NCI-H82 treated with DMSO at 0.1 percent for 48 hours (cell line): ENCODE results near the gene TRIM17.

ENCODE experiments used
- DNase-seq: peaks from one replicate; lab custom pipeline; 2025; ENCODE audit not compliant: unreplicated experiment; lab: John Stamatoyannopoulos, UW

Gene TRIM17

DNA sequence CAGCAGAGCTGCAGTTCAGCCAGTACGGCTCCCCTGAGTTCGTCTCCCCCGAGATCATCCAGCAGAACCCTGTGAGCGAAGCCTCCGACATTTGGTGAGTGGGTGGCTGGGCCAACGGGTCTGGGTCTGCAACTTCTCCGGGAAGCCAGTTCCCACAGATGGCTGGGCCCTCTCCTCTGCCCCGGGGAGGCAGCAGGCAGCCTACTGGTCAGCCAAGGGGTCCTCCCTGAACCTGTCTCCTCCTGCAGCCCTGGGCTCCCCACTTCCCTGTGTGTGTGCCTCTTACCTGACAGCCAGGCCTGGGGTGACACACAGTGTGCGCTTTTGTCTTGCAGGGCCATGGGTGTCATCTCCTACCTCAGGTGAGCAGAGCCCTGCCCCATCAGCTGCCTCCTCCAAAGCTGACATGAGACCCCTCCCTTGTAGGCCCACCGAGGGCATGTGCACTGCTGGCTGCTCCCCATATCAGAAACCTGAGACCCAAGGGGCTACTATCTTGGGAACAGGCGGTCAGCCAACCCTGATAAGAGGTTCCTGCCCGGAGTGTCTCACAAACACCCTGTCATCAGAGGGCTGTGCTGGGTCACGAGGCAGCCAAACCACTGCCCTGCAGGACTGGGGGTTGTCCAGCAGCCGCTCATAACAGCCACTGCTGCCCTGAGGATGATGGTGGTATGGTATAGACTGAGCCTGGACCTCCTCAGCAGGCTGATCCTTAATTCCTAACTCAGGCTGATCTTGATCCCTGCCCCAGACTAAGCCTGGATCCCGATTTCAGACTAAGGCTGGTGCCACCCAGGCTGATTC, 47.7 kb downstream of the TRIM17 start:
- no peak for DNase-seq

DNA sequence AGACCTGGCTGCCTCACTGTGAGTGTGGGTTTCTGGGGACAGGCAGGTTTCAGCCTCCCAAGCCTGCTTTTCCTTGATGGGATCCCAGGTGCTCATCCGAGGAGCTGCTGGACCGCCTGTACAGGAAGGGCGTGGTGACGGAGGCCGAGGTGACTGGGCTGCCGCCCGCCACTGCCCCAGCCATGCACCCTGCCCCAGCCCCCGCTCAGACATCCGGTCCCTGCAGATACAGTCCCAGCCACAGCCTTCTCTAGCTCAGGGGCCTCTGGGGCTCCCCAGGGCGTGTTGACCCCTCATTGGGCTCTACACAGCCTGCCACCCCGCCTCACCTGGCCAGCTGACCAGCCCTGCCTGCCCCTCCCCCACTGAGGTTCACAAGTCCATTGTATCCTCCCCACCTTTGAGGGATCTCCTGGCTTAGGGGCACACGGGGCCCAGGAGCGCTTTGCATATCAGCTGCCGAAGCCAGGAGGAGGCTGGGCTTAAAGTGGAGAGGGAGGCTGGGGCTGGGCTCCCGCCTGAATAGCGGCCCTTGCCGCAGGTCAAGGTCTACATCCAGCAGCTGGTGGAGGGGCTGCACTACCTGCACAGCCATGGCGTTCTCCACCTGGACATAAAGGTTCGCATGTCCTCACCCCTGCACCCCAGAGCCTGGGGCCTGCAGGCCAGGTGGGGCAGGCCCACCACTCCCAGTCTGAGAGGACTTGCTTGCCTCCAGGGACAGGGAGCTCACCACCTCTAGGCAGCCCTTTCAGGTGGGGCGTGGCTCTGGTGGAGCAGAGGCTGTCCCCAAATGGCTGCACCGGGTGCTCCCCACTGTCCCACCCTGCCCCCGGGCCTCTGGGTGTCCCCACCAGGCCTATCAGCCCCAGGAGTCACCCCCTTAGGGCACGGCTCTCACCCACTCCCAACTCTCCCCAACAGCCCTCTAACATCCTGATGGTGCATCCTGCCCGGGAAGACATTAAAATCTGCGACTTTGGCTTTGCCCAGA, 48.6 kb downstream of the TRIM17 start:
- DNase-seq, result no peak

DNA sequence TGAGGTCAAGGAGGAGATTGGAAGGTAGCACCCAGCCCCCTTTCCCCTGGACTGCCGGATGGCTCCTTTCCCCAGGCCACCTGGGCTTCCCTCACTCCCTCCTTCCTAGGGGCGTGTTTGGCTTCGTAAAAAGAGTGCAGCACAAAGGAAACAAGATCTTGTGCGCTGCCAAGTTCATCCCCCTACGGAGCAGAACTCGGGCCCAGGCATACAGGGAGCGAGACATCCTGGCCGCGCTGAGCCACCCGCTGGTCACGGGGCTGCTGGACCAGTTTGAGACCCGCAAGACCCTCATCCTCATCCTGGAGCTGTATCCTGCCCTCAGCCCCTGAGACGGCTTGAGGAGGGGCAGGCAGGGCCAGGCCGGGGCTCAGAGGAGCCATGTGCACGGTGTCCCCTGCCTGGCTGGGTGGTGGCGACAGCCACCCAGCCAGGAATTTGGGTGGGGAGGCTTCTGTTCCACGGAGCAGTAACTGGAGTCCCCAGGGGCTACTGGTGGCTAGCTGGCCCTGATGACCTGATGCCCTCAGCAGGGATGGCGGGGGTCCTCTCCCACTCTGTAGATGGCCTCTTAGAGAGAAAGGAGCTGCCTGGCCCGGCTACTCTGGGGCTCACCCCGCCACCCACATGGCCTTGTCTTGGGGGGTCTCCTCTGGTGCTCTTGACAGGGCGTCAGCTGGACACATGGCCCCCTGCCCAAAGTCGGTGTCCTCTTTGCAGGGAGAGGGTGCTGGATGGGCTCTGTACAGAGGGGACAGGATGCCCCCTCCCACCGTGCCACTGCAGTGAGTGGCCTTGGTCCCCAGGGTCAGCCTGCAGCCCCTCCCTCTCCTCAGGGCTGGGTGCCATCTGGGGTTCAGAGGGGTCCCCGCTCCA, 49.6 kb downstream of the TRIM17 start:
- no peak for DNase-seq

DNA sequence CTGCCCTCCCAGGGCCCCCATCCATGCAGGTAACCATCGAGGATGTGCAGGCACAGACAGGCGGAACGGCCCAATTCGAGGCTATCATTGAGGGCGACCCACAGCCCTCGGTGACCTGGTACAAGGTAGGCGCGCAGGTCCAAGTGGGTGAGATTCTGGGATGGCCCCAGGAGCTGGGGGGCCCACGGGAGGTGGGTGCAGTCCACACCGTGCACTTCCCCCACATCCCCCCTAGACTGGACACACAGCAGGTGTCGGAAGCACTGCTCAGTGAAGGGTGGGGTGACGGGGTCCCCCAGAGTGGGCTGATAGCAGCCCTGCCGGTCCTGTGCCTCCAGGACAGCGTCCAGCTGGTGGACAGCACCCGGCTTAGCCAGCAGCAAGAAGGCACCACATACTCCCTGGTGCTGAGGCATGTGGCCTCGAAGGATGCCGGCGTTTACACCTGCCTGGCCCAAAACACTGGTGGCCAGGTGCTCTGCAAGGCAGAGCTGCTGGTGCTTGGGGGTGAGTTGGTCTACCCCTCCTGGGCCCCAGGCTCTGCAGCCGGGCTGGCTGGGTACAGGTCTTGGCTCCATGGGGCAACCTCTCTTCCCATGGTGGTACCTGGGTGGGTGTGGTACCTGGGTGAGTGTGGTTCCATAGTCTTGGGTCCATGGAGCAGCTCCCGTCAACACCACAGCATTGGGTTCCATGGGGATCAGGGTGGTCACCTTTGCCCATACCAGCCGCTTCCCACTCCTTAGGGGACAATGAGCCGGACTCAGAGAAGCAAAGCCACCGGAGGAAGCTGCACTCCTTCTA, 50.4 kb downstream of the TRIM17 start:
- DNase-seq, result no peak

DNA sequence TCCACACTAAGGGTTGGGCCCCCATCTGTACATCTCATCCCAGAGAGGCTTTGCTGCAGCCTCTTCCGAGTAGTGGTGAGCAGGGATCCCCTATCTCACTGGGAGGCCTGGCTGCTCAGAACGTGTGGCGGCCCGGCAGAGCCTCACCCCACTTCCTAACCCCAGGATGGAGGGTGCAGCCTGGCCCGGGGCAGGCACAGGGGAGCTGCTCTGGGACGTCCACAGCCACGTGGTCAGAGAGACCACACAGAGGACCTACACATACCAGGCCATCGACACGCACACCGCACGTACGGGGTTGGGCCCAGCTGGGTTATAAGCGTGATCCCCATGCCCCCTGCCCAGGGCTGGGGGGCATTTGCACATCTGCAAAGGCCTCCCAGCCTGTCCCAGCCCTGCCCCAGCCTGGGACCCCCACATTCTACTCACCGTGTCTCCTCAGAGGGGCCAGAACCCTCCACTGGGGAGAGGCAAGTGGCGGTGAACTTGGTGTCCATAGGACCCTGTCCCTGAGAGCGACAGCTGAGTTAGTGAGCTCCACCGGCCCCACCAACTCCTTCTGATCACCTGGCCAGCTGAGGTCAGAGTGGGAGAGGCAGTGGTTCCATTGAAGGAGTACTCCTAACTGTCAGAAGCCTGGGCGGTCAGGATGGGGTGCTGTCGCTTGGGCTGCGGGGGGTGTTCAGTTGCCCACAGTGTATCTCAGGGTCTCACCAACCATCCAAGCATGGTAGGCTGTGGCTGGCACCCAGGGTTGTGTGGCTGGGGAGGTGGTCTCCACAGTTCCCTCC, 51.2 kb downstream of the TRIM17 start:
- no peak for DNase-seq

DNA sequence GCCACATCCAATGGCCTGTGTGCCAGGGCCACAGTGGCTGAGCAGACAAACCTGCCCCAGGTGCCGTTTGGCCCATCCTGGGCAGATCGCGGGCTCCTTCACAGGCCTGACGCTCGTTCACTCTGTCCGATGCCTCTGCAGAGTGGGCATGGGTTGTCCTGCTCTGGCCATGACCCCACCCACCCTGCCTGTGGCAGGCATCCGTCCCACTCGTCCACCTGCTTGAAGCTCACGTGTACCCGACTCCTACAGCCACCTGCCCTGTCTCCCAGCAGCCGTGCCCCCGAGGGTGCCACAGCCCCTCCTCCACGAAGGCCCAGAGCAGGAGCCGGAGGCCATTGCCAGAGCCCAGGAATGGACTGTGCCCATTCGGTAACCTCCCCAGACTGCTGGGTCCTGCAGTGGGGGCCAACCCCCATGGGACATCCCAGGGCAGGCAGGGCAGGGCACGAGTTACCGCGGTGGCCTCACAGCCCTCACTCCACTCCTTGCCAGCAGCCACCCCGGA, 51.9 kb downstream of the TRIM17 start:
- DNase-seq, result no peak

DNA sequence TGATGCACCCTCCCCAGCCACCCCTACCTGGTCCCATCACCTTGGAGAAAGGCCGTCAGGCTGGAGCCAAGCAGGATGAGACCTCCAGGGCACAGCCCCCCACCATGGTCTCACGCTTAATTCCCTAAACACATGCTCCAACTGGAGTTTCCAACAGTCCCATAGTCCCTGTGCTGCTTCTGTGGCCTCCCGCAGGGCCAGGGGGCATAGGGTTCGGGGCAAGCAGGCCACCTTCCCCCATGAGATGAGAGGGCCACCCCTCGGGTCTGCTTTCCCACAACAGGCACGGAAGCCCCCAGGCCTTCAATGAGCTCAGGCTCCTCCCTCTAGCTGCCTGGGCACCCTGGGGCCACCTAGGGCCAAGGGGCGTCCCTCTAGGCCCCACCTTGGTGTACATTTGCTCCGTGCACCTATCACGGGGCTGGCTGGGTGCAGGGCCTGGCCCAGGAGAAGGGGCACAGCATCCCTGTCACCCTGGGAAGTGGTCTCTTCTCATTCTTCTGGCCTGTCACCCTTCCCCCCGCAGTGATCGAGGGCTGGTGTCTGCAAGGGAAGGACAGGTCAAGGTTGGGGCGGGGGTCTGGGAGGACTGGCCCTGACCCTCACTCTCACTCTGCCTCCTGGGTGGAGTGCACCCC, 52.5 kb downstream of the TRIM17 start:
- no peak for DNase-seq

DNA sequence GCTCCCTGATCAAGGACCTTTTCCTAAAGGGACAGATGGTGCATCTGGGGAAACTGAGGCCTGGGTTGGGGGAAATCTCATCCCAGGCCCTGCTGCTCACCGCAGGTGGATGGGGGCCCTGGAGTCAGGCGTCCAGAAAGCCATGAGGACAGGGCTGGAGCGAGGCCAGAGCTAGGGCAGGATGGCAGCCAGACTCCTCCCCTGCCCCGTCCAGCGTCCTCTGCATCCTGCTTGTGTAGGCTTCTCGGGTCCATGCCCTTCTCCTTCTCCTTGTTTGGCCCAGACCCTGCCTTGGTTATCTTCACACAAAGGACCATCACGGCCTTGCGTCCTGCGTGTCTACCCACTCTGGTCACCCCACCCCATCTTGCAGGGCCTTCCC, 53.0 kb downstream of the TRIM17 start:
- DNase-seq, result no peak

DNA sequence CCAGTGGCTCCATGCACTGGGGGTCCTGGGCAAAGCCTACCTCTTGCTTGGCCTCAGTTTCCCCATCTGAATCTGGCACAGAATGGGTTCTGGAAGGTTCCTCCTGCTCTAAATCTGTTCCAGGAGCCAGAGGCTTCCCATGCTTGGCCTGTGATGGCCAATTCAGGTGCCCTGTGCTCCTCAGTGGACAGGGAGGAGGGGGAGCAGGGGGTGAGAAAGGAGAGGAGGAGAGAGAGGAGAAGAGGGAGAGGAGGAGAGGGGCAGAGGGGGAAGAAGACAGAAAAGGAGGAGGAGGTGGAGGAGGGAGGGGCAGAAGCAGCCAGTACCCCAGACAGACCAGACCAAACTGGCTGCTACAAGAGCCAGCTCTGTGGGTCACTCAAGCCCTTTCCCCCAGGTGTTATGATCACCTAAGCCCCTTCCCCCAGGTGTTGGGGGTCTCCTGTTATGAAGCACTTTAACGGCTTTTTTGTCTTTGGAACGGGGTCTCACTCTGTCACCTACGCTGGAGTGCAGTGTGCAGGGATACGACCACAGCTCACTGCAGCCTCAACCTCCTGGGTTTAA, 53.7 kb downstream of the TRIM17 start:
- DNase-seq, result no peak

DNA sequence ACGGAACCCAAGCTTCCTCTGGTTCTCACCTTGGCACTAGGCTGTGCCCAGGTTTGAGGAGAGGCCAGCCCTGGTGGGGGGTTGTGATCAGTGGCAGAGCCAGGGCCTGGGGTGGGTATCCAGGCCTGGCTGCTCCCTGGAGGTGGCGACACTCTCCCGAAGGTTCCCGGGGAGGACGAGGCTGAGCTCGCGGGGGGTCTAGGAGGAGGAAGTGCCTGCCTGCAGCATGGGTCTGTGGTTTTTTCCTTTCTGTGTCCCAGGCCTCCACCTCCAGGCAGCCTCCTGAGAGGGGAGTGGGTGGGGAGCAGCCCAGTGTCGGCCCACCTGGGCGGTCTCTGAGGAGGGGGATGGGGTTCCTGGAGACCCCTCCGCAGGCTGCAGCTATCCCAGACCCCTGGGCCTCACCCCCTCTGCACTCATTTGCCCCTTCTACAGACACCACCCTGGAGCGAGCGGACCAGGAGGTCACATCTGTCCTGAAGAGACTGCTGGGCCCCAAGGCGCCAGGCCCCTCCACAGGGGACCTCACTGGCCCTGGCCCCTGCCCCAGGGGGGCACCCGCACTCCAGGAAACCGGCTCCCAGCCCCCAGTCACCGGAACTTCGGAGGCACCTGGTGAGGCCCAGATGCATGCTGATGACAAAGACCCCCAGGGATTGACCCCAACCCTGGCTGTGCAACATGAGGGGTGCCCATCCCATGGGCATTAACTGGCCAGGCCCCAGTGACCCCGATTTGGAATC, 54.3 kb downstream of the TRIM17 start:
- DNase-seq, result no peak

DNA sequence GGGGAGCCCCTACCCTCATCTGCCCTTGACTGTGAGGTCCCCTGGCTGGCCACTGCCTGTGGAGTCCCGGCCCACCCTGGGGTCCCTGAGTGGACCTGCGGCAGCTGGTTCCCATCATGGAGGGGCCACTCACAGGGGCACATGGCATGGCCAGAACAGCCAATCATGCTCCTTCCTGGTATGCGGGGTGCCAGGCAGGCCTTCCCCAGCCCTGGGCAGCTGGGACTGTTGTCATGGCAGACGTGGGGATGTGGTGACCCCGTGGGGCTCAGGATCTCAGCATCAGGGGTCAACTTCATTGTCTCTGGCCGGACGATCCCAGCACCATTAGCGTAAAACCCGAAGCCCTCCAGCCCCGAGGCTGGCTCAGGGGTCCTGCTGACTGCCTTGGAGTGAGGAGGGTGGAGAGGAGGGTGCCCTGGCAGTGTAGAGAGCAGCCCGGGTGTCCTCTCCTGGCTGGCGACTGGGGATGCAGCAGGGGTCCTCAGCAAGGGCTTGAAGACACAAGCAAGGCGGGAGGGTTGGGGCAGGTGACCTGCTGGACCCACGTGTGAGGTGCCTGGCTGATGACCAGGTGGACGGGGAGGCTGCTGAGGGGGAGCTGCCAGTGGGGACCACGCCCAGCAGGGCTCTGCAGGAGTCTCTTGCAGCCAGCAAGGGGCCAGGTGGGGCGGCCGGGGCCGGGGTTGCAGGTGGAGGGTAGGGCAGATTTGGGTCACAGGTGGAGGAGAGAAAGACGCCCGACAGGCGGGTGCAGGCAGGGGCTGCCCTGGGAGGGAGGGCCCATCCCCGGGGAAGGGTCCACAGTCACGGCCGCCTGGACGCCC, 55.1 kb downstream of the TRIM17 start:
- no peak for DNase-seq

DNA sequence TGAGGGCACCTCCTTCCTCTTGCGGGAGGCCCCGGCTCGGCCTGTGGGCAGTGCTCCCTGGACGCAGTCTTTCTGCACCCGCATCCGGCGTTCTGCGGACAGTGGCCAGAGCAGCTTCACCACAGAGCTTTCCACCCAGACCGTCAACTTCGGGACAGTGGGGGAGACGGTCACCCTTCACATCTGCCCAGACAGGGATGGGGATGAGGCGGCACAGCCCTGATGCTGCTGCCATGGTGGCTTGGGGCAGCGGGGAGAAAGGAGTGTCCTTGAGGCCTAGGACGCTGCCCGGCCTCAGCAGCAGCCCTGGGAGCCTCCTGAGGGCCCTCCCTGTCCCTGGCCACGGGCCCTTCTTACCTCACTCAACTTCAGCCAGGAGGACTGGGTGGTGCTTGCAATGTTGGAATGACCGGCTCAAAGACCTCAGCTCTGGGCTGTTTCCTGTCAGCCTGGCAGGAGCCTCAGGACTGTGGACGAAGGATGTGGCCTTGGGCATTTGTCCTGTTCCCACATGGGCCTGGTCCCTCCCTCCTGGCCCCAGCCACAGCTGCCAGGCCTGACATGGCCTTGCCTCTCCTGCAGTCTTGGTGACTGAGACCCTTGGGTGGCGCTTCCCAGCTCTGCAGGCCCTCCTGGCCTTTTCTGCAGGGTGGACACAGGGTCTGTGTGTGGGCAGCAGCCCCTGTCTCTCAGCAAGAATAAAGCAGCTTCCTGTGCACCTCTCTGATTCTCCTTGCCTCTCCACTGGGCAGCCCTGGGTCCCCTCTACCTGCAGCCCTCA, 55.9 kb downstream of the TRIM17 start:
- DNase-seq, result no peak

DNA sequence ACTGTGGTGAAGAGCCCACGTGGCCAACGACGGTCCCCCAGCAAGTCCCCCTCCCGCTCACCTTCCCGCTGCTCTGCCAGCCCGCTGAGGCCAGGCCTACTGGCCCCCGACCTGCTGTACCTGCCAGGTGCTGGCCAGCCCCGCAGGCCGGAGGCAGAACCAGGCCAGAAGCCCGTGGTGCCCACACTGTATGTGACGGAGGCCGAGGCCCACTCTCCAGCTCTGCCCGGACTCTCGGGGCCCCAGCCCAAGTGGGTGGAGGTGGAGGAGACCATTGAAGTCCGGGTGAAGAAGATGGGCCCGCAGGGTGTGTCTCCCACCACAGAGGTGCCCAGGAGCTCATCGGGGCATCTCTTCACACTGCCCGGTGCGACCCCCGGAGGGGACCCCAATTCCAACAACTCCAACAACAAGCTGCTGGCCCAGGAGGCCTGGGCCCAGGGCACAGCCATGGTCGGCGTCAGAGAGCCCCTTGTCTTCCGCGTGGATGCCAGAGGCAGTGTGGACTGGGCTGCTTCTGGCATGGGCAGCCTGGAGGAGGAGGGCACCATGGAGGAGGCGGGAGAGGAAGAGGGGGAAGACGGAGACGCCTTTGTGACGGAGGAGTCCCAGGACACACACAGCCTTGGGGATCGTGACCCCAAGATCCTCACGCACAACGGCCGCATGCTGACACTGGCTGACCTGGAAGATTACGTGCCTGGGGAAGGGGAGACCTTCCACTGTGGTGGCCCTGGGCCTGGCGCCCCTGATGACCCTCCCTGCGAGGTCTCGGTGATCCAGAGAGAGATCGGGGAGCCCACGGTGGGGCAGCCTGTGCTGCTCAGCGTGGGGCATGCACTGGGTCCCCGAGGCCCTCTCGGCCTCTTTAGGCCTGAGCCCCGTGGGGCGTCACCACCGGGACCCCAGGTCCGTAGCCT, 56.8 kb downstream of the TRIM17 start:
- no peak for DNase-seq

DNA sequence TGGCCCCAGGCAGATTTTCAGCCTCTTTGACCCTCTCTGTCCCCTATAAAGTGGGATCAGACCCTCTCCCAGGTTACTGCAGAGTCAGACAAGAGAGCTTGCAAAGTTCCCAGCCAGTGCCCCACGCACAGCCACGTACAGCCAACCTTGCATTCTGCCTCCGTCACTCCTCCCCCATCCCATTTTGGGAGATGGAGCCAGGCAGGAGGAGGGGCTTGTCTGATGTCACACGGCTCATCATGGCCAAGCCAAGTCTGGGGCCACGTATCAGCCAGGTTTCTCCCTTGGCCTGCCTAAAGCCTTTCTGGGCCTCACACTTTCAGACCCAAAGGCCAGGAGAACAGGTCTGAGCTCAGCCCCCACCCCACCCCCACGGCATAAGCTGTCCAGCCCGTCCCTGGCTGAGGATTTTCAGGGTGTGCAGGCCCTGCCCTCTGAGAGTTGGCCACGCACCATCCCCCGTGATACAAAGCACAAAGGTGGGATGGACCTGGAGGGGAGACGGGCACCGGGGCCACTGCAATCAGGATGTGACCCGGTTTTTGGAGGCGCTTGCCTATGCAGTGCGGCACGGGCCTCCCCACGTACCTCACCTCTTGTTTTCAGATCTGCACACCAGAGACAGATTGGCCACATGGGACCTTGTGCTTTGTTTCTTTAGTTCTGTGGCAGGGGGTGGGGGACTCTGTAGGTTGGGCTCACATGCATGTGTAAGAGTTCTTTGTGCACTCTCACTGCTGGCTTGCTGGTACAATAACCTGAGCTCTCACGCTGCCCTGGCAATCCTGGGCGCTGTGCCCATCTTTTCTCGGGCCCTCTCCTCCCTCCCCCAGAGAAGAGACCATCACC, 57.7 kb downstream of the TRIM17 start:
- DNase-seq, result no peak
